ENCODE results near the gene LHFPL3. TPM values are rescaled to one million over a fixed set of nuclear protein-coding genes. Genes with fewer than 3 reads are reported as not detected.

LHFPL3 gene
- polyA plus RNA-seq, 1 of the 3 experiments (the other 2 are of a cell fraction) = not detected

DNA sequence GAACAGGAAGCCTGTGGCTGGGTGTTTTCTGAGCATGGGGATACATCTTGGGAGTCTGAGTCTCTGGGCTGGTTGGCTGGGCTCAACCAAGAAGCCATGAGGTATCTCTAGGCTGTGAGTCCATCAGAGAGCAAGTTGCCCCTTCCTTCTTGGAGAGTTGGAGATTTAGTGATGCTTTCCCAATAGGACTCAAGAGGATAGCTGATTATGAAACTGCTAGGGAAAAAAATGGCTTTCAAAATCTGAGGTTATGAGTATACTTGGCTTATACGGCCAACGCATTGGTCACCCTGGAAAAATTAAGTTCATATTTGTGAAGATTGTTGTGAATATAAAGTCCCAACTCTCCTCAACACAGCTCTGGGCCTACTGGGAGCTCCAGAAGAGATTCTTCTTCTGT, 522.9 kb downstream of the LHFPL3 start:
- H3K27ac ChIP-seq (ENCODE audit: low read depth in 2 of 2, low read length in 1 of 2) = no peak overlapping the region
- no peak overlapping the region for H3K9ac ChIP-seq
- no peak overlapping the region for H2AFZ ChIP-seq (ENCODE audit: low read depth)
- peaks cover 40% of the 10 kb centered on the region for H3K27me3 ChIP-seq (ENCODE audit: insufficient read depth)
- H4K20me1 ChIP-seq (ENCODE audit: insufficient read depth) = no peaks in the 10 kb centered on the region
- no peak for DNase-seq
- H3K9me3 ChIP-seq = no peaks in the 10 kb centered on the region
- 51% methylated on average over 2 of the region's 2 CpGs for WGBS (ENCODE audit: low lambda C conversion rate)
- TF ChIP-seq EP300 (IDR thresholded peaks at IDR 0.05; ENCODE audit: borderline replicate concordance in 1 of 2, low read depth in 1 of 2, low read length in 1 of 2) = no peak
- TF ChIP-seq, protein P1, sequence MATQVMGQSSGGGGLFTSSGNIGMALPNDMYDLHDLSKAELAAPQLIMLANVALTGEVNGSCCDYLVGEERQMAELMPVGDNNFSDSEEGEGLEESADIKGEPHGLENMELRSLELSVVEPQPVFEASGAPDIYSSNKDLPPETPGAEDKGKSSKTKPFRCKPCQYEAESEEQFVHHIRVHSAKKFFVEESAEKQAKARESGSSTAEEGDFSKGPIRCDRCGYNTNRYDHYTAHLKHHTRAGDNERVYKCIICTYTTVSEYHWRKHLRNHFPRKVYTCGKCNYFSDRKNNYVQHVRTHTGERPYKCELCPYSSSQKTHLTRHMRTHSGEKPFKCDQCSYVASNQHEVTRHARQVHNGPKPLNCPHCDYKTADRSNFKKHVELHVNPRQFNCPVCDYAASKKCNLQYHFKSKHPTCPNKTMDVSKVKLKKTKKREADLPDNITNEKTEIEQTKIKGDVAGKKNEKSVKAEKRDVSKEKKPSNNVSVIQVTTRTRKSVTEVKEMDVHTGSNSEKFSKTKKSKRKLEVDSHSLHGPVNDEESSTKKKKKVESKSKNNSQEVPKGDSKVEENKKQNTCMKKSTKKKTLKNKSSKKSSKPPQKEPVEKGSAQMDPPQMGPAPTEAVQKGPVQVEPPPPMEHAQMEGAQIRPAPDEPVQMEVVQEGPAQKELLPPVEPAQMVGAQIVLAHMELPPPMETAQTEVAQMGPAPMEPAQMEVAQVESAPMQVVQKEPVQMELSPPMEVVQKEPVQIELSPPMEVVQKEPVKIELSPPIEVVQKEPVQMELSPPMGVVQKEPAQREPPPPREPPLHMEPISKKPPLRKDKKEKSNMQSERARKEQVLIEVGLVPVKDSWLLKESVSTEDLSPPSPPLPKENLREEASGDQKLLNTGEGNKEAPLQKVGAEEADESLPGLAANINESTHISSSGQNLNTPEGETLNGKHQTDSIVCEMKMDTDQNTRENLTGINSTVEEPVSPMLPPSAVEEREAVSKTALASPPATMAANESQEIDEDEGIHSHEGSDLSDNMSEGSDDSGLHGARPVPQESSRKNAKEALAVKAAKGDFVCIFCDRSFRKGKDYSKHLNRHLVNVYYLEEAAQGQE (IDR thresholded peaks at IDR 0.05; ENCODE audit: low read depth, low read length) = no peak
- TF ChIP-seq CTCF (IDR thresholded peaks at IDR 0.05) = no peak
- no peak for TF ChIP-seq USF2 (IDR thresholded peaks at IDR 0.05; ENCODE audit: borderline replicate concordance, low read depth, low read length)
- TF ChIP-seq JUND (IDR thresholded peaks at IDR 0.05) = no peak
- no peak for TF ChIP-seq RXRA (IDR thresholded peaks at IDR 0.05; ENCODE audit: borderline replicate concordance, low read depth)
- TF ChIP-seq MXI1 (IDR thresholded peaks at IDR 0.05; ENCODE audit: low read depth, low read length) = no peak
- no peak for TF ChIP-seq TCF12 (IDR thresholded peaks at IDR 0.05)
- H3K4me1 ChIP-seq (ENCODE audit: control insufficient read depth in 1 of 2, insufficient read depth in 2 of 2, low read depth in 1 of 2, low read length in 1 of 2) = peaks cover 0 to 4% of the 10 kb centered on the region in 2 experiments; a peak in 1 of 4 replicates
- H3K4me3 ChIP-seq (ENCODE audit: low read depth in 2 of 2, low read length in 1 of 2) = no peak overlapping the region
- POLR2A ChIA-PET = no interaction called here
- H3K4me2 ChIP-seq = no peak overlapping the region
- H3F3A ChIP-seq (replicated peaks; ENCODE audit: insufficient read depth) = no peaks in the 10 kb centered on the region
- CTCF ChIA-PET = interaction anchor here (1.0 to 7.3 kb wide), 7 partner anchors 10 to 620 kb away, joined by 3 to 58 read pairs (median 4); no protein-coding TSS in a partner anchor
- no peaks in the 10 kb centered on the region for H3K36me3 ChIP-seq (replicated peaks in 1 of 2; ENCODE audit: control insufficient read depth in 1 of 2, insufficient read depth in 2 of 2, low read length in 1 of 2)
- no peaks in the 10 kb centered on the region for H3K79me2 ChIP-seq (ENCODE audit: insufficient read depth)
- H3K9me2 ChIP-seq = no peaks in the 10 kb centered on the region

DNA sequence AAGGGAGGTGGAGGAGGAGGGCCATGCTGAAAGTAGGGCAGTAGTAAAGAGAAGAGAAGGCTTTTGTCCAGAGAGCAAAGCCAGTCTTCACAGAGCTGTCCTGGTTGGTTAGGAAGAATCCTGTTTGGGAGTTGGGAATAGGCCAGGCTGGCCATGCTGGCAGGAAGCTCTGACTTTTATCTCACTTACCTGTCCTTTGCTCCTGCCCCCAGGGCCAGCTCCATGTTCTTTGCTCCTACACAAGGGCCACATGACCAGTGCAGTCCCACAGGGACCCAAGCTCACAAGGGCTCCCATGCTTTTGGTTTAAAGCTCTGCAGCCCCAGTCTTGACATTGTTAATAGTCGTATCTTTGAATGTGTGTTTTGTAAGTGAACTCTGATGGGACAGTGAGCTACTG, 524.0 kb downstream of the LHFPL3 start:
- Histone ChIP-seq H3K4me1 (ENCODE audit: control insufficient read depth in 1 of 2, insufficient read depth in 2 of 2, low read depth in 1 of 2, low read length in 1 of 2) (peaks cover 0 to 4% of the 10 kb centered on the region in 2 experiments; a peak in 1 of 4 replicates), H3K36me3 (replicated peaks in 1 of 2; ENCODE audit: control insufficient read depth in 1 of 2, insufficient read depth in 2 of 2, low read length in 1 of 2) (no peaks in the 10 kb centered on the region), H2AFZ (ENCODE audit: low read depth) (no peak overlapping the region), H4K20me1 (ENCODE audit: insufficient read depth) (no peaks in the 10 kb centered on the region), H3K79me2 (ENCODE audit: insufficient read depth) (no peaks in the 10 kb centered on the region), H3K9me3 (no peaks in the 10 kb centered on the region), H3K27me3 (ENCODE audit: insufficient read depth) (peaks cover 30% of the 10 kb centered on the region; the same call in 1 of the 2 replicates), H3F3A (replicated peaks; ENCODE audit: insufficient read depth) (no peaks in the 10 kb centered on the region), H3K9ac (no peak overlapping the region), H3K4me3 (ENCODE audit: low read depth in 2 of 2, low read length in 1 of 2) (no peak overlapping the region), H3K9me2 (no peaks in the 10 kb centered on the region), H3K4me2 (no peak overlapping the region), H3K27ac (ENCODE audit: low read depth in 2 of 2, low read length in 1 of 2) (no peak overlapping the region)
- TF ChIP-seq MAX (IDR thresholded peaks at IDR 0.05; ENCODE audit: low read depth) (no peak), NRF1 (IDR thresholded peaks at IDR 0.05; ENCODE audit: low read depth, low read length) (no peak), EZH2phosphoT487 (IDR thresholded peaks at IDR 0.05; ENCODE audit: borderline replicate concordance, low read depth) (no peak), EP300 (IDR thresholded peaks at IDR 0.05; ENCODE audit: borderline replicate concordance in 1 of 2, low read depth in 1 of 2, low read length in 1 of 2) (no peak)
- ChIA-PET CTCF (interaction anchor here (1.7 to 7.3 kb wide), 7 partner anchors 10 to 621 kb away, joined by 4 to 58 read pairs (median 16); no protein-coding TSS in a partner anchor), POLR2A (no interaction called here)
- 55% methylated on average over 1 of the region's 1 CpG for WGBS (ENCODE audit: low lambda C conversion rate)
- no peak for DNase-seq

Measured in SK-N-SH (cell line).